Measurements from ENCODE around the gene SLC7A7. TPM values are rescaled to one million over a fixed set of nuclear protein-coding genes. Genes with fewer than 3 reads are reported as not detected.
A peak's percentile ranks its signal among the peaks of the same experiment; 100 is the strongest.
"Not testable (repeated sequence)": the region's sequence is repeated elsewhere in the genome, so short reads cannot be mapped to it uniquely, and the experiment has no call there.

The SLC7A7 gene
- polyA plus RNA-seq, 1 donor = 32.7 TPM

DNA sequence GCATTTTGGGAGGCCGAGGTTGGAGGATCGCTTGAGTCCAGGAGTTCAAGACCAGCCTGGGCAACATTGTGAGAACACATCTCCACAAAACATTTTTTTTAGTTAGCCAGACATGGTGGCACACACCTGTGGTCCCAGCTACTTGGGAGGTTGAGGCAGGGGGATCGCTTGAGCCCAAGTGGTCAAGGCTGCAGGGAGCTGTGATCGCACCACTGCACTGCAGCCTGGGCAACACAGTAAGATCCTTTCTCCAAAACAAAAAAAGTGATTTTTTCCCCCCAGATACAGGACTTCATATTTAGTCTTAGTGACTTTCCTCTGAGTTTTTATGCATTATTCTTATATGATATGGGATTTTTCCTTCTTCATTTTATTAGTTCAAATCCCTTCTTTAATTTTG is 28.6 kb downstream of the SLC7A7 start:
- no peak for DNase-seq

DNA sequence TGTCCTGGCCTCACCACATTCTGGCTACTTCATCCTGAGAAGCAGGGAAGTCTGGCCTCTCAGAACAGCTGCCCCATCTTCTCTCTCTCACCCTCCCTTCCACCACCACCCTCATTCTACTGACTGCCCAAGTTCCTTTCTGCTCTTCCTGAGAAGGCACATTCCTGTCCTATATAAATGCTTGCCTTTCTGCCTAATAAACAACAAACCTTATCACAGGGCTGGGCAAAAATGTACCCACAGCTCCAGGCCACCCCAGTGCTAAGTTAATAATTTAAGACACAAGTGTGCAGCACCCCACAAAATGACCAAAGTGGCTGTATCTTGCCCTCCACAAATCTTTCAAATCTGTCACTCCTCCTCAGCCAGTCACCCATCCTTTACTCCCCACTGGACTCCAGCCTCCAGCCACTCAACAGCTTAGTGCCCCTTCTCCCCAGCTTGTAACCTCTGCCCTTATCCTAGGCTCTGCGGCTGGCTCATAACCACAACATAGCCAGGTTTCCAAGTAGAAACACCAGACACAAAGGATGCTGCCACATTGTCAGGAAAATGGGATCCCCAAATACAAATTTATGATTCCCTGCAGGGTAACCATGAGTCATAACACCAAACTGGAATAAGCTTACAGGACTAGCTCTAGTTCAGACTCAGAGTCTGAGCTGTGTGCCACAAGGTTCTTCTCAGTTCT is 33.8 kb downstream of the SLC7A7 start:
- DNase-seq = no peak

GRCh38 chr14:22780941-22781300 is 34.3 kb downstream of the SLC7A7 start:
- no peak for DNase-seq

DNA sequence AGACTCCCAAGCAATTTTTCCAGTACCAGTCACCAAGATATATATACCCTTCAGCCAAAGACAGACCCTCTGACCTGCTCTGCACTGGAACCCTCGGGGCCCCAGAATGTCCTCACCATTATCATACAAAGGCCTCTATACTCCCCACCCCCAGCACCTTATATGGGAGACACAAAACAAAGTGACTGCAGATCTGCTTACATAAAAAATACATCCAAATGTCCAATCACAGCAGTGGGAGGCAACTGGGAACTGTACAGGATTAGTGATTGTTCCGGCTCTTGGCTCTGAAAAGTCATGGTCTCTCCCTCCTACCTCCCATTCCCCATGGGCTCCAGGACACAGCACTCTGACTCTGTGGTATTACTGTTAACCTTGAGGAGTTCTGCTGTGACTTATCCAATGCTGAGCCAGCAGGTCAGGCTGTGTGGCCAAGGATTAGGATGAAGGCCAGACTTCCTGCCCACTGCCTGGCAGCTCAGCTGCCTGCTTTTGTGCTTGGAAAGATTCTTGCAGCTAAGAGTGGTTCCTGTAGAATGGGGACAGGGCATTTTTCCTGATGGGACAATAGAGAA is 35.0 kb downstream of the SLC7A7 start:
- no peak for DNase-seq

DNA sequence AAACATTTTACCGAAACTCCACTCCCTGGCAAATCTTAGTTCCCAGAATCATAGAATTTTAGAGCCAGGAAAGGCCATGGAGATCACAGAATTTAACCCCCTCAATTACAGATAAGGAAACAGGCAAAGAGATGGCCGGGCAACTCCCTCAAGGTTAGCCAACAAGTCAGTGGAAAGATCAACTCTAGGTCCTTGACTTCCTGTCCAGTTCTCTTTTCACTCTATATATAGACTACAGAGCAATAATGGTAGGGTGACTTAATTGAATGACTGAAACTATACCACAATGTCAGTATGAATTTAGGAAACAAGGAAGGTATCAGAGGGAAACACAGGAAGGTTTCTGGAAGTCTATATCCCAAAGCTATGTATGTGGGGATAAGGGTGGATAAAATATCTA is 37.2 kb downstream of the SLC7A7 start:
- DNase-seq = no peak

DNA sequence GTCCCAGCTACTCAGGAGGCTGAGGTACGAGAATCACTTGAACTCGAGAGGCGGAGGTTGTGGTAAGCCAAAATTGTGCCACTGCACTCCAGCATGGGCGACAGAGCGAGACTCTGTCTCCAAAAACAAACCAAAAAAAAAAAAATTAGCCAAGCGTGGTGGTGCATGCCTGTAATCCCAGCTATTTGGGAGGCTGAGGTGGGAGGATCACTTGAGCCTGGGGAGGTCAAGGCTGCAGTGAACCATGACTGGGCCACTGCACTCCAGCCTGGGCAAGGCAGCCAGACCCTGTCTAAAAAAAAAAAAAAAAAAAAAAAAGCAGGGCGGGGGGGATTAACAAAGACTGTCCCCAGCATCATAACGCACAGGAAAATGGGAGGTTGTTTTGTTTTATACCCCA is 38.4 kb downstream of the SLC7A7 start:
- not testable (repeated sequence) for DNase-seq

GRCh38 chr14:22776215-22776614 is 39.0 kb downstream of the SLC7A7 start:
- DNase-seq = no peak

GRCh38 chr14:22774011-22774706 is 41.1 kb downstream of the SLC7A7 start:
- no peak for DNase-seq

GRCh38 chr14:22773162-22774010 is 41.8 kb downstream of the SLC7A7 start:
- no peak for DNase-seq

DNA sequence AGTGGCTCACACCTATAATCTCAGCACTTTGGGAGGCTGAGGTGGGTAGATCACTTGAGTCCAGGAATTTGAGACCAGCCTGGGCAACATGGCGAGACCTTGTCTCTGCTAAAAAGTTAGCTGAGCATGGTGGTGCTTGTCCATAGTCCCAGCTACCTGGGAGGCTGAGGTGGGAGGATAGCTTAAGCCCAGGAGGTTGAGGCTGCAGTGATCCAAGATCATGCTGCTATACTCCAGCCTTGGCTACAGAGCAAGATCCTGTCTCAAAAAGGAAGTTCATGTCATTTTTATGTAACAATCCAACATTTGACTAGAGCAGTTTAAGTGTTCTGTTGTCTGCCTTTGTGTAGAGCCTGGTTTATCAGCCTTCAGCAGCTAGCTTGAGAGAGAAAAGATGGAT is 42.5 kb downstream of the SLC7A7 start:
- DNase-seq = no peak

DNA sequence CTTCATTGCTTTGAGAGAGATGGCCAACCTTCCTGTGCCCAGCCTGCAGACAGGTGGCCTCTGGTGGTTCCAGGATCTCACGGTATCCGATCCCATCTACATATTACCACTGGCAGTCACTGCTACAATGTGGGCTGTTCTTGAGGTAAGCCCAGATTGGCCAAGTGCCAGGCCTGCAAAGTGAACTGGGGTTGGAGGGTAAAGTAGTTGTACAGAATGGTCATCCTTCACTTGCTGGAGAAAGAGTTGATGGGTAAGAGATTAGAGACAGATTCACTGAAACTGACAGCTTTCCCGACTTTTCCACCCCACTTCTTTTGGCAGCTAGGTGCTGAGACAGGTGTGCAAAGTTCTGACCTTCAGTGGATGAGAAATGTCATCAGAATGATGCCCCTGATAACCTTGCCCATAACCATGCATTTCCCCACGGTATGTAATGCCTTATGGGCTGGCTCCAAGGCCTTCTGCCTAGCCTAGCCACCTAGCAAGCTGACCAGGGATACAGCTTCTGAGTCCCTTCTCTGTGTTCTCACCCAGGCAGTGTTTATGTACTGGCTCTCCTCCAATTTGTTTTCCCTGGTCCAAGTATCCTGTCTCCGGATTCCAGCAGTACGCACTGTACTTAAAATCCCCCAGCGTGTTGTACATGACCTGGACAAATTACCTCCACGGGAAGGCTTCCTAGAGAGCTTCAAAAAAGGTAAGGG is 44.6 kb downstream of the SLC7A7 start:
- no peak for DNase-seq

DNA sequence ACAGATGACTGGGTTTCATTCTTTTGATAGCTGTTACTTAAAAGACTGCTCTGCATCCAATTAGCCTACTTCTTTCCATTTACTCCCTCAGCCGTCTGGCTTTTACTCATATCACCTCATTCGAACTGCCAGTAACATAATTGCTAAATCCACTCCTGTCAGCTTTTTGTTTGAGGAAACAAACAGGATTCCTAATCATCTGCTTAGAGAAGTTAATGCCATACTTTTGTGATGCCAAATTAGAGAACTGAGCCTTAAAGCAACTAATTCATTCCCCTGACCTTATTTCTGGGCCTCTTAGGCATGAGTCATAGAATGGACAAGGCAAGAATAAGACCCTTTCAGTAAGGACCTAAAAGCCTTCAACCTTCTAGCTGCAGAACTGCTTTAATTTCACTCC is 45.9 kb downstream of the SLC7A7 start:
- DNase-seq = no peak

DNA sequence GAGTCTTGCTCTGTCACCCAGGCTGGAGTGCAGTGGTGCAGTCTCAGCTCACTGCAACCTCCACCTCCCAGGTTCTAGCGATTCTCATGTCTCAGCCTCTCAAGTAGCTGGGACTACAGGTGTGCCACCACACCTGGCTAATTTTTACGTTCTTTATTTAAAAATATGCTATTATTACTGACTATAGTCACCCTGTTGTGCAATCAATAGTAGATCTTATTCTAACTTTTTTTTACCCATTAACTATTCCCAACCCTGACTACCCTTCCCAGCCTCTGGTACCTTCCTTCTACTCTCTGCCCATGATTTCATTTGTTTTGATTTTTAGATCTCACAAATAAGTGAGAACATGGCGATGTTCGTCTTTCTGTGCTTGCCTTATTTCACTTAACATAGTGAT is 46.3 kb downstream of the SLC7A7 start:
- DNase-seq = no peak

- no peak for DNase-seq
These were observed 48.0 kb downstream of the SLC7A7 start for GRCh38 chr14:22767323-22767589.

GRCh38 chr14:22766457-22767322 is 48.5 kb downstream of the SLC7A7 start, which contains the start of gene OXA1L:
Gene OXA1L, plus strand, starts transcription at chr14:22766688. Its CDS starts 14 bp downstream, at chr14:22766702.
- DNase-seq = peak; percentile 97

- DNase-seq = no peak
These were observed 50.9 kb downstream of the SLC7A7 start for GRCh38 chr14:22764382-22764781.

- no peak for DNase-seq
These were observed 53.5 kb downstream of the SLC7A7 start for GRCh38 chr14:22761734-22762133.

DNA sequence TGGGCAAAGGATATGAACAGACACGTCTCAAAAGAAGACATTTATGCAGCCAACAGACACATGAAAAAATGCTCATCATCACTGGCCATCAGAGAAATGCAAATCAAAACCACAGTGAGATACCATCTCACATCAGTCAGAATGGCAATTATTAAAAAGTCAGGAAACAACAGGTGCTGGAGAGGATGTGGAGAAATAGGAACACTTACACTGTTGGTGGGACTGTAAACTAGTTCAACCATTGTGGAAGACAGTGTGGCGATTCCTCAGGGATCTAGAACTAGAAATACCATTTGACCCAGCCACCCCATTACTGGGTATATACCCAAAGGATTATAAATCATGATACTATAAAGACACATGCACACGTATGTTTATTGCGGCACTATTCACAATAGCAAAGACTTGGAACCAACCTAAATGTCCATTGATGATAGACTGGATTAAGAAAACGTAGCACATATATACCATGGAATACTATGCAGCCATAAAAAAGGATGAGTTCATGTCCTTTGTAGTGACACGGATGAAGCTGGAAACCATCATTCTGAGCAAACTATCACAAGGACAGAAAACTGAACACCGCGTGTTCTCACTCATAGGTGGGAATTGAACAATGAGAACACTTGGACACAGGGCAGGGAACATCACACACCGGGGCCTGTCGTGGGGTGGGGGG is 57.1 kb downstream of the SLC7A7 start:
- DNase-seq = not testable (repeated sequence)

GRCh38 chr14:22753586-22753985 is 61.6 kb downstream of the SLC7A7 start:
- no peak for DNase-seq

DNA sequence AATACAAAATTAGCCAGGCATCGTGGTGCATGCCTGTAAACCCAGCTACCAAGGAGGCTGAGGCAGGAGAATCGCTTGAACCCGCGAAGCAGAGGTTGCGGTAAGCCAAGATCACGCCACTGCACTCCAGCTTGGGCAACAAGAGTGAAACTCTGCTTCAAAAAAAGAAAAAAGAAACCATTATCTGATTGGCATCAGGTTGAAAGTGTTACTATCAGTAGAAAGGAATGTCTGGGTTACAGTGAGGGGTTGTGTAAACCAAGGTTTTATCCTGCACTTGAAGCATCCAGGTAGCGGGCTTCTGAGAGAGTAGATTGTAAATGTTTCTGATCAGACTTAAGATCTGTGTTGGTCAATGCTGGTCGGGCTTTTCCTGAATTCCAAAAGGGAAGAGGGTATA is 62.8 kb downstream of the SLC7A7 start:
- DNase-seq = no peak

- DNase-seq = no peak
These were observed 66.6 kb downstream of the SLC7A7 start for GRCh38 chr14:22748631-22749068.
